ENCODE results near the gene TSPAN18.

Gene TSPAN18

DNA sequence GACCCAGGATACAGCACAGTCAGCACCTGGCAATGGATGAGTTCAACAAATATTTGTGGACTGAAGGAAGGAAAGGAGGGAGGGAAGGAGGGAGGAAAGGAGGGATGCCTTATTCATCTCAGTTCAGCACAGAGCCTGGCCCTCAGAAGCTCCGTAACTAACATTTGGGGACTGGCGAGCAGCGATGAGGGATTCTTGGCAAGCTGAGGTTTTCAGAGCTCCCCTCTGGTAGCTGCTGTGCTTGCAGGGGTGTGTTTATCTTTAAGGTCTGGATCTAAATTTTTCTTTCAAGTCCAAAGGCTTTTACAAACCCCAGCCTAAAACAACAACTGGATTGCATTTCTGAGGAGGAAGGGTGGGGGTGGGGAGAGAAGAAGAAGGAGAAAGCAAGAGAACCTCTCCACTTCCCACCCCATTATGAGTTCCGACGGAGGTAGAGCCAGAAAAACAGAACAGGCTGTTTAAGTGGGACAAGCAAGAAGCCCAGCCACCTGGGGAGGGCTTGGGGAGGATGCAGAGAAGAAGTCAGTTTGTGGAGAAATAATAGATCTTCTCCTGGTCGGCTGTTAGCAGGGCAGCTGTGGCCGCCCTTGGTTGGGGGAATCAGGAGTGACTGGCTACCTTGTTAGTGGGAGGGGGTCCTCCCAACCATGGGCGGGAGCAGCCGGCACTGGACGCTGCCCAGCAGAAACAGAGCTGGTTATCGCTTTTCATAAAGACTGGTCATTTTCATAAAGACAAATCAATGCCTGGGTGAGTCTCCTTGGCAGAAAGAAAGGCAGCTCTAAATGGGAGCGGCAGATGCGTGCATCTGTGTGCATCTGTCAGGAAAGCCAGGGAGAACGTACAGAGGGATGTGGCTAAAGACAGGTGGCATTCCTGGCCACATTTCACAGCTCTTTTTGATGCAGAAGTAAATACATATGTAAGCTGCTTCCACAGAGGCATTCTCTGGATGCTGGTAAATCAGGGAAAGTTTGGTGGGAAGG, 78.0 kb downstream of the TSPAN18 start:
- no peak for DNase-seq

DNA sequence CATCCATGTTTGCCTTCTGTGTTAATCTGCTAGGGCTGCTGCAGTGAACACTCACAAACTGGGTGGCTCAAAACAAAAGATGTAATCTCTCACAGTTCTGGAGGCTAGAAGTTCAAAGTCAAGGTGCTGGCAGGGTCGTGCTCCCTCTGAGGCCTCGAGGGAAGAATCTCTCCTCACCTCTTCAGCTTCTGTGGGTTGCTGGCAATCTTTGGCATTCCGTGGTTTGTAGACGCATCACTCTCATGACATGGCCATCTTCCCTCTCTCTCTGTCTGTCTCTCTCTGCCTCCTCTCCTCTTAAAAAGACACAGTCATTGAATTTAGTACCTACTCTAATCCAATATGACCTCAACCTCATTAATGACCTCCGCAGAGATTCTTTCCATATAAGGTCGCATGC, 78.8 kb downstream of the TSPAN18 start:
- no peak for DNase-seq

DNA sequence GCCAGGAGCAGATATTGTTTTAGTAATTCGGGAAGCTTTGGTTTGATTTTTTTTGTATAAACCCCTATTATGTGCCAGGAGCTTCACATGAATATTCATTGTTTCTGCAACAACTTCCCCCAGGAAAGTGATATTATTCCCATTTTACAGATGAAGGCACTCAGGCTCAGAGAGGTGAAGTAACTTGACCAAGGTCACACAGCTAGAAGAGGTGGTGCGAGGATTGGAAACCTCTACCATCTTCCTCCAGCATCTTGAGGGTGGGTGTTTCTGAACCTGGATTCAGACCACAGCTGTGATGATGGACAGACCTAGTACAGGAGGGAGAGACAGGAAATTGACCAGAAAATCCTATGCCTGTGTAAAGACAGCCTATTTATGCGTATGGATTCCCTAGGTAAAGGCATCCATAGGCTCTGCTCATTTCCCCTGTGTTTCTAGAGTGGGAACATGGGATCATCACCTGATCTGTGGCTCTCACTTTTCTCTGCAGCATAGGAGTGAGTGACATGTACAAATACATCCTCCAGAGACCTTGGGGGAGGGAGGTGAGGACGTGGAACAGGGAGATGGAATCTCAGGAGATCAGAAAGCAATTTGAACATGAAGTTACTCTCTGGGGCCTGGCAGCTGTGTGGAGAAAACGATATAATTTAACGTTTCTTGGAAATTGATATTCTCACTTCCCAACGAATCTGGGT, 81.4 kb downstream of the TSPAN18 start:
- no peak for DNase-seq

DNA sequence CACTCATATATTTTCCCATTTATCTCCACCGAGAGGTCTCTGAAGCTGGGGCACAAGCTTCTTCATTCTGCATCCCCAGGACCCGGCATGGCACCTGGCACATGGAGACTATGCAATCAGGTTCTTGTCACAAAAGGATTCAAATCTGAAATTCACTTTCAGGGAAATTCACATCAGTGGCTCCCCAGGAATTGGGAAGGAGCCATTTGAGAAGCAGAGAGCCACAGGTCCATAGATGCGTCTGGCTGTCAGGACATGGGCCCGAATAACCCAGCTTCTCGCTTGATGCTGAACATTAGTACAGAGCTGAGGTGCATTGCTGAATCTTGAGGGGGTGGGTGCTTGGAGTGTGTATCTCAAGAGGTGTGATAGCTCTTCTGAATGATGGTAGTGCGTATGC, 82.5 kb downstream of the TSPAN18 start:
- DNase-seq: no peak

DNA sequence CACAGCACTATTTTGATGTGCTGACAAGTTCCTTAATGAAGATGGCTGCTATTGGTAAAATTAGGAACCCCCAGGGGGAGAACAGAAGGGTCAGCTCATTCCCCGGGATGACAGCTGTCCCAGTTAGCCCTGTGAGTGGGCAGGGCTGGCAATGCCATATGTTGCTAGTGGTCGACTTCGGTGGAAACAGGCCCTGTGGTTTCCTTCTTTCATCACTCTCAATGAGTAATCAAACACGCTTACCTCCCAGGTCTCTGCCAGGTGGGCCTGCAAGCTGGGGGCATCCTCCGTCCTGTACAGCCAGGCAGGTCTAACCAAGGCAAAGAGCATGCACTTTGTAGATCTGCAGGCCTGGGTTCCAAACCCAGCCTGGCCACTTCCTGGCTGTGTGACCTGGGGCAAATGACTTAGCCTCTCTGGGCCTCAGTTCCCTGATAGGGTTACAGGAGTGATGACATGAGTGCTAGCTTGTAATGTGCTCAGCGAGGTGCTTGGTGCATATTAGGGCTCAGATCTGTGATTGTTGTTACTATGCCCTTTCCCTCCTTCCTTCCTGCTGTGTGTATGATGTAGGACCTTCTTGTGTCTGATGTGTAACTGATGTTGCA, 85.2 kb downstream of the TSPAN18 start:
- no peak for DNase-seq

DNA sequence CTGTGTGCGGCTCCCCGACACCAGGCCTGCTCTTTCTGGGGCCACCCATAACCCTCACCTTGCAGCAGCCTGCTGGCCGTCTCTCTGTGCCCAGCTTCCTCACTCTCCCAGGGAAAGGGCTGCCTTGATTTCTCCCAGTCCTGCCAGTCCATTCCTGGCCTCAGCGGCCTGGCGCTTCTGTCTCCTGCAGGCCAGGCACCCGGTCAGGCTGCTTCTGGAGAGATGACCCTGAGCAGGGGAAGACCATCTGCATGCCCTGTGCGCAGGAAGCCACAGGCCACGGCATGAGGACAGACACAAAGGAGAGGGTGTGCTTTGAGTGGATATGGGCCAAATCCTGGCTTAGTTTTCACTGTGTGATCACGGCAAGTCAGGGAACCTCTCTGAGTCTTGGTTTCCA, 86.2 kb downstream of the TSPAN18 start:
- DNase-seq: no peak

DNA sequence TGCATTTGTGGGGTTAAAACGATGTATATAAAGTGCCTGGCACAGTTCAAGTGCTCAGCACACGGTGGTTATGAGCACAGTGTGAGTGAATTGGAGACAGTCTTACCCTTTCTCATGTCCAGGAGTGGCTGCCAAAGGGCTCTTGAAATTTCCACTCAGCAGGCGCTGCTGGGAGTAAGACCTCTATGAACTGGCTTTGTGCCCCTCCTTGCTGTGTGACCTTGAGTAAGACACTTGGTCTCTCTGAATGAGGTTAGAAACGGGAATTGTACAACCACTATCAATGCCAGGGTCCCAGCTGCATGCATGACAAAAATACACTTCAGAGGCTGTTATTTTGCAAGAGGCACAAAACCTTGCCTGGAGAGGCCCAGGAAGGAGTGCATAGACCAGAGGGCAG, 86.6 kb downstream of the TSPAN18 start:
- peak; percentile 28 for DNase-seq

DNA sequence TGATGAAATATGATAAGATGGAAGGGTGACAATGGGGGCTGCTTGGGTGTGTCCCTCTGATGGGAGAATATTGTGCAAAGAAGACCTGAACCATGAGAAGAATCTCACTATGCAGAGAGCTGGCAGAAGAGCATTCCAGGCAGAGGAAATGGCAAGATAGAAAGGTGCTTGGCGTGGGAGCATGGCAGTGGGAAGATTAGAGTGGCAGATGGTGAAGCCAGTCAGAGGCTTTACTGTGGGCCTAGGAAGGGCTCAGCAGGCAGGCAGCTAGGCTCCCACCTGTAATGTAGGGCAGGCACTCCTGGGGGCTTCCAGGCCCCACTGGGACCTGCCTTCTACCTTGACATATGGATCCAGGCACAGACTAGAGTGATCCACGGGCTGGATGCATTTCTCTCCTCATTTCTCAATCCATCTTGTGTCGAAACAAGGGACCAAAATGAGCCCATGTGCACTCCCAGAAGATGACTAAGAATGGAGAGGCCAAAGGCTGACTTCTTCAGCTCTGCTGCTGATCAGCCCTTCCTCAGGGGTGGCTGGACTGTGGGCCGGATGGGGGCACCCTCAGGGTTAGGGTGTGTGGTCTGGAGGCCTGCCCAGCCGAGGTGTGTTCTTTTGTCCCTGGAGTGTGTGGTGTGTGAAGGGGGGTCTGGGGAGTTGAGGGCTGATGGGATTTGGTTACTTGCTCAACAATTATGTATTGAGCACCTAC, 88.3 kb downstream of the TSPAN18 start:
- DNase-seq: no peak

DNA sequence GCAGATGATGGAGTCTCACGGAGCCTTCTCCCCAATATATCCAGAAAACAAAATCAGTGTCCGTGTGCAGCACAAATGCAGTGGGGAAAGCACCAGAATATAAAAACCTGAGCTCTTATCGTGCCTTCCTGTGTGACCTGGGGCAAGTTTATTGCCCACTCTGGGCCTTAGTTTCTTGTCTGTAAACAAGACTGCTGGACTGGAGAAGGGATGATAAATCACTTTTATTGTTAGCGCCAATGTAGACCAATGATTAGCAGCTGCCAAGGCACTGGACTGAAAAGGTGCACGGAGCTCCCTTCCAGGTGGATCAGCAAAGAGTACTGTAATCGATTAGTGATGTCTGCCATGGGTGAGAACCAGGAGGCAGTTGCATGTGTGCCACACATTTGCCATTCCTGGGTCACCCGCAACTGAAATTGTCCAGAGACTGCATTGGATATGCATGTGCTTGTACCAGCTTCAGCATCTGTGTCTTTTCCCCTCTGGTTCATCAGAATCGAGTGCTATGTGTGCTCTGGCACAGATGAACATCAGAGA, 89.2 kb downstream of the TSPAN18 start:
- DNase-seq: no peak

DNA sequence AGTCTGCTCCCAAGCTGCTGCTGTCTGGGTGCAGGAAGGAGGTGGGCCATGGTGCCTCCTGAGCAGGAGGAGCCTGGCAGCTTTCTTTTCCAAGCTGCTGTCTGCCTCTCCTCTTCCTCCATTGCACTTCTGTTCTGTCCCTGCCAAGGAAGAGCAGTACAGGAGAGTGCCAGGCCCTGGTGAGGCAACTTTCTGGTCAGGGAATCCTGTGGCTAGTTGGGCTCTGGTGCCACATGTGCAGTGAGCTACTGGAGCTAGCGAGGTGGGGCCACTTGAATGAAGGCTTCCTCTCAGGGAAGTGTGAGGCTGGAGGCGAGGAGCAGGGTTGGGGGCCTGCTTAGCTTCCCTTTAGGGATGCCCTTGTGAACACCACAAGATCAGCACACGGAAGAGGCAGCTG, 90.0 kb downstream of the TSPAN18 start:
- DNase-seq: no peak

DNA sequence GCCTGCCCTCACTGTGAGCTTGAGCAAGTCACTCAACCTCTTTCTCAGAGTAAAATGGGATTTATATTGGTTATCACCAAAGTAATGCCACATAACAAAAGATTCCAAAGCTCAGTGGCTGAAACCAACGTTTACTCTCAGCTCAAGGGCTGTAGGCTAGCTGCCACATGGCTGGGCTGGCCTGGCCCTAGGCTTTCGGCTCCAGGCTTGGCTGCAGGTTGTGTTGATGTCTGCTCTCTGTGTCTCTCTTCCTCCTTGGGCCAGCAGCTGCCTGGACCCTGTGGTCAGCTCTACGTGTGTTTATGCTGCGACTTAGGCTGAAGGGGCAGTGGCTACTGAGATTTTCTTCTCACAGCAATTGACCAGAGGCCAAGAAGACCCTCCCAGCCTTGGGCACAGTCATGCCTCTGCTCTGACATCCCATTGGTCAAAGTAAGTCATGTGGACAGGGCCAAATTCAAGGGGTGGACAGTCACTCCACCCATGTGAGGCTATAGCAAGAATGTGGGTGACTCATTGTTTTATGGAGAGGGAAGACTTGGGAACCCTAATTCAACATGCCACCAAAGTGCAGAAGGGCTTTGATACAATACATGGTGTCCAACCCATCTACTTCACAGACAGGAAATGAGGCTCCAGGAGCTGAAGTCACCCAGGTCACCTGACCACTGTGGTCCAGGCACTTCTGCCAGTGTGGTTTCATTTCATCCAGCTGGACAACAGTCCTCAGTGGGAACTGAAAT, 90.6 kb downstream of the TSPAN18 start:
- DNase-seq: no peak

DNA sequence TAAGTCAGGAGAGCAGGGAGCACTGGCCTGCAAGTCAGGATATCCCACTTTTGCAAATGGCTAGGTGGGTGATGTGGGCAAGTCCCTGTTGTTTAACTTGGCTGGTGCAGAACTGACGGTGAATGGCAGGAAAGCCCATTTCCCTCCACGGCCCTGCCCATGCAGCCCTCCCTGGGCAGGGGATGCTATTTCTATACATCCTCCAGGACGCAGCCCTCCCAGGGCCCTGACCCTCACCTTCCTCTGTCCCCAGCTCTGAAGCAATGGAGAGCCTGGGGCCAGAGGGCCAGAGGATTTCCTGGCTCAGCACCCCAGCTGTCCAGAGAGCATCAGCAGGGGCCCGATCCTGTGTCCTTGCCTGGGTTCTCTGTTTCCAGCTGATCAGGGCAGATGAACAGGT, 91.3 kb downstream of the TSPAN18 start:
- DNase-seq: no peak

DNA sequence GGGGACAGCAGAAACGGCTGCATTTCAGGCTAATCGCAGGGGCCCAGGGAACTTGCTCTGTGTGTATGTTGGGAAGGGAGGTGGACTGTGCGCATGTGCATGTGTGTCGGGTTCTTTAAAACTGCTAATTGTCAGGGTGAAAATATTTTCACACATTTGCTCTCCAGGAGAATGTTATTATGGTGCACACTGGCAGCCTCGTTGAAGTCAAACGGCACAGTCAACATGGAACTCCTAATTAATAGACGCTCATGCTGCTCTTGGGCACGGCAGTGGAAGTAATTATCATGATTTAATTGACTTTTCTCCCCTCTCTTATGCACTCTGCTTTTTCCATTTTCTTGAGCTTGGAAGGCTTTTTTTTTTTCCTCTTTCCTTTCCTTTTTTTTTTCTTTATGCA, 92.6 kb downstream of the TSPAN18 start:
- DNase-seq: no peak

DNA sequence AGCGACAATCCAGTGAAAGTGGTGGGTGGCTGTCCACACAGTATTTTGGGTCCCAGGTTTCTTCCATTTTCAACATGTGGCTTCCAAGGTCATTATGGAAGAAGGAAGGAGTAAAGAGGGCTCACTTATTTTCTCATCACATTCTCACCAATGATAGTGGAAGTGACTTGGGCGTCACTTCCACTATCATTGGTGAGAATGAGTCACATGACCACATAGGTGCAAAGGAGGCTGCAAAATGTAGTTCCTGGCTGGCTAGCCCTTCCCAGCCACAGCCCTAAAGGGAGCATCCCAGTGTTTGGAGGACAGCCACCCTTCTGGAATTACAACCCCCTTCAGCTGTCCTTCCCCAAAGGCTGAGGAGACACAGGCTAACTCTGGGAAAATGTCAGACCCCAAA, 95.6 kb downstream of the TSPAN18 start:
- DNase-seq: no peak

DNA sequence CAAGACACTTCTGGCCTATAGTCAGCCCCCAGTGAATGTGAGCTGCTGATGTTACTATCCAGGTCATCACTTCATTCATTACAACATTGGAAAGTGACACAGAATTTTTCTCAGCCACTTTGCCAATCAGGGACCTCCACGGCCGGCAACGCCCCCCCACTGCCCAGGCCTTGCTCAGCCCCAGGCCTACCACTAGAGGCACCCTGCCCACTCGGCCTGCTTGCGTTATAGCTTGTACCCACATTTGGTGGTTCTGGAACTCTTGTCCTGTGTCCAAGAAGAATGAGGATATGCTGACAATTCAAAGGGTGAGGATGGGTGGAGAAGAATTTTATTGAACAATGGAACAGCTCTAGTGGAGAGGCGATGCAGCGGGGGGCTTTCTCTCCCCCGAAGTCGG, 96.2 kb downstream of the TSPAN18 start:
- no peak for DNase-seq

DNA sequence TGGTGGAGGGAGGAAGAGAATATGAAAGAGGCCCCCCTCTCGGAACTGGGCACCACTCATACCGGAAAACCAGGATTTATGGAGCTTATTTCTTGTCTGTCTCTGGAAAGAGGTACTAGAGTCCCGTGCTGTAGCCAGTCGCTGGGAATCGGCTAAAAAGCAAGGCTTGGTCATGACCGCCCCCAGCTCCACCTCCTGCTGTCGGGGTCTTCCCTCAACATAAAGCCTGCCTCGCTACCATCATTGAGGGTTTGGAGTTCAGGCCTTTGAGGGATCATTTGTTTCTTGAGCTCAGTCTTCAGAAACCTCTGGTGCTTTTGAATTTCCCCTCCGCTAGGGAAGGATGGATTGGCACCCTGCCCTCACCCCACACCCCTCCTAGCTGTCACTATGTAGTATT, 97.1 kb downstream of the TSPAN18 start:
- no peak for DNase-seq

DNA sequence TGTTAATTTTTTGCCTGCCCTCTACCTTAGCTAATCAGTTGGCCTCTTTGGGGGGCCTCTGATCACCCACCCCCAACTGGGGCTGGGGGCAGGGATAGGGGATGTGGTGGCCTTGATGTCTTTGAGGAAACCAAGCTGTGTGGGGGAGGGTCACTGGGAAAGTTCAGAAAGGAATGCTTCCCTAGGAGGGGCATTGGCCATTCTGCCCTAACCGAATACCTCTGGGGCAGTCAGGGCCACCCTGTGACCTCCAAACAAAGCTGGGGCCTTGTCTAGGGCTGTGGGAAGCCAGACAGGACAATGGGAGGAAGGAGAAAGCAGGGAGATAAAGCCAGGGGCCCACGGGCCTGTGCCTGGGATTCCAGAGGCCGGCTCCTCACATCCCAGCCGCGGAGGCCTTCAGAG, 97.5 kb downstream of the TSPAN18 start:
- DNase-seq: no peak

DNA sequence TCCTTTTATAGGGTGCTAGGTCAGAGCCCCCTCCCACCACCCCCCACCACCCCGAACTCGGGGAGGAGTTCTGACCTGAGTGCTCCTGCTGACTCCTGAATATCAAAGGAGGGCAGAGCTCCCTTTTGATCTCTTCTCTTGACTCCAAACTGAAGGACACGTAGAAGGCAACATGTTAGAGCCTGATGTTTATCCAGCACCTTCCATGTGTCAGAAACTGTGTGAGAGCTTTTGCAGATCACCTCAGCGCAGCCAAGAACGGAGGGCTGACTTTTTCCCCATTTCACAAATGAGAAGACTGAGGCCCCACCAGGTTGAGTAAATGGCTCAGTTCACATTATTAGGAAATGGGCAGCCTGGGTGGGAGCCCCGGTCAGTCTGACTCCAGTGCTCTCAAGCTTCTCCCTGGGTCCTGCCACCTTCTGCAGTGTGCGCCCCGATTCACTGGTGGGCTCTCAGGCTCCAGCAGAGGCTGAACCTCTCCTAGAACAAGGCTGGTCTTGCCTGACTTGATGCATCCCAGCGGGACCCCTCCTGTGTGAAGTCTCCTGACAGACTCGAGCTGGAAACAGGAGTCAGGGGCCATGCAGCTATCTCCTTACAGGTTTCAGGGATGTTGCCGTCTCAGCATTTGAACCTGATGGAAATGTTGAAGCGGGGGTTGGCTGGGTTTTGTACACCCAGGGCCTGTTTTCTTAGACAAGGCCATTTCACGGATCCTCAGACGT, 98.5 kb downstream of the TSPAN18 start:
- DNase-seq: no peak

DNA sequence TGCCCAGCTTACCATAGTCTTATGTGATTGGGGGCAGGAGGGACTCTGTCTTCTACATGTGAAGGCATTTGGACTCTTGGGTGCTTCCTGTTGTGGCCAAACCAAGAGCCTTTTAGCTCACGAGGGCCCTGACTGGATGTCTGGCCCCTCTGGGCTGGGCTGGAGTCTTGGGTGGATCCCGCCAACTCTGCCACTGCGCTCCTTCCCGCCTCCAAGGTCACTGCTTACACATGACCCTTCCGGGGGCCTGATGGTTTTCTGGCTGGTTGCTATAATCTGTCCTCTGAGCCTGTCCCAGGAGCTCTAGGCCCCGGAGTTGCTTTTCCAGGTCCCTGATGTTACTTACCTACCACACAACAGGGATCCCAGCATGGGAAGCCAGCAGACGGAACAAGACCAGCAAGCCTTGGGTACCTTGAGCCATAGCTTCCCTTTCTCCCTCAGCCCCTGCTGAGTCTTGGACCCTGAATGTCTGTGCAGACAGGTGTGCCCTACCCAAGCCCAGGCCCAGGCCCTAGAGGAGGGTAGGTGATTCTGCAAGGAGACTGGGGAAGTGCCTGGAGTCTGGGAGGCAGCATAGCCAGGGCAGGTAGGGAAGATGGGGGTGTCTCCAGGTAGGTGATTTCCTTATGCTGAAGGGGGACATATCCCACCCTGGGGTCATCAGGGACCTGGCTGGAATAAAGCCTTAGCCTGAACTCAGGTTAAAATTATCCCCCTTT, 100.3 kb downstream of the TSPAN18 start:
- DNase-seq: no peak

DNA sequence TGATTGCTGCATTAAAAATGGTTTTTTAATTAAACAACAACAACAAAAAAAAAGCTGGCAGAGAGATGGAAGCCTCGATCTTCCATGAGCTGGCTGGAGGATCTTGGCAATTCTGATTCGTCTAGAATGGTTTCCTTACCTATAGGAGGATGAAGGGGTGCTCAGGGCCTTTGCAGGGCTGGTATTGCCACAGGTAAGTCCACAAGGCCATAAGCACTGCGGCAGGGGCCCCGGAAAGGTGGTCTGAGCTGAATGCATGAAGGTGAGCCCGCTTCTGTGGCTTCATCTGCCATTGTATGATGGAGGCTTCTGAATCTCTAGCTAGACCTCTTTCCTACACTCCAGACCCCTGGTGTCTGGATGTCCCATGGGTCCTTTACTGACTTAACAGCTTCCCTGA, 101.5 kb downstream of the TSPAN18 start:
- DNase-seq: no peak

DNA sequence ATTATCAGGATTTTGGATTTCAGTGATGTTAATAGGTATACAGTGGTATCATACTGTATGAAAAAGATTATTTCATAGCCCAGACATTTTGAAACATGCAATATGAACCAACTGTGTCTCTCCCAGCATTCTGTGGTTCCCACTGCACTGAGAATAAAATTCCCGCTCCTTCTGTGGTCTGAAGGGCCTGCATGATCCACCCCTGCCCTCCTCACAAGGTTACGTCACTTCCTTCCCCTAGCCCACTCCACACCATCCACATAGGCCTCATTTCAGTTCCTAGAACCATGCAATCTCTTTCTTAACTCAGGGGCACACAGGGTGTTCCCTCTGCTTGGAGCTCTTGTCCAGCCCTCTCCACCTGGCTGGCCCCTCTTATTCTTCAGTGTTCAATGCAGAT, 103.1 kb downstream of the TSPAN18 start:
- DNase-seq: no peak

Measured in NCI-H1092 treated with DMSO at 0.1 percent for 48 hours (cell line).